HepG2 (cell line): ENCODE results near the gene TBC1D22A.

ENCODE experiments used
- CBFB ChIP-seq: sonication (generic); formaldehyde crosslinking; IDR thresholded peaks from 2 replicates; pipeline ENCODE4 v1.4.0; 2020; ENCODE audit warnings: missing genetic modification reagents
- CTCF ChIP-seq: sonication (generic); formaldehyde crosslinking; IDR thresholded peaks from 2 replicates; pipeline ENCODE4 v1.5.0; 2020; ENCODE audit warnings: mild to moderate bottlenecking, missing genetic modification reagents, moderate library complexity
- KMT2A ChIP-seq: sonication (generic); formaldehyde crosslinking; IDR thresholded peaks from 2 replicates; pipeline ENCODE4 v1.4.0; 2020; ENCODE audit warnings: missing genetic modification reagents
- MLLT10 ChIP-seq: sonication (generic); formaldehyde crosslinking; IDR thresholded peaks from 2 replicates; pipeline ENCODE4 v1.4.0; 2020; ENCODE audit warnings: missing genetic modification reagents
- PITX1 ChIP-seq: sonication (generic); formaldehyde crosslinking; IDR thresholded peaks from 2 replicates; pipeline ENCODE4 v1.5.1; 2020; ENCODE audit warnings: mild to moderate bottlenecking, missing genetic modification reagents
- REXO4 ChIP-seq: sonication (generic); formaldehyde crosslinking; IDR thresholded peaks from 2 replicates; pipeline ENCODE4 v1.8.0; 2022; ENCODE audit warnings: missing genetic modification reagents, mild to moderate bottlenecking, borderline replicate concordance
- SNRNP70 ChIP-seq: fragments of 200-400 bp; formaldehyde crosslinking; IDR thresholded peaks from 2 replicates; pipeline ENCODE4 v1.6.1; 2017; ENCODE audit warnings: mild to moderate bottlenecking, low read depth, low read length, moderate library complexity
- SP1 ChIP-seq, 2 experiments: fragments of 450-650 bp in 1 of 2; sonication (generic) in 1 of 2; formaldehyde crosslinking in 1 of 2; IDR thresholded peaks; 2 replicates each; pipeline versions ENCODE4 v1.4.0 to v1.6.1; 2016 to 2020; ENCODE audit warnings: missing genetic modification reagents in 1 of 2
- ZFP1 ChIP-seq: IDR thresholded peaks from 2 replicates; pipeline ENCODE4 v1.6.1; 2016
- ZNF274 ChIP-seq: sonication (generic); formaldehyde crosslinking; IDR thresholded peaks from 2 replicates; pipeline ENCODE4 v1.5.1; 2020; ENCODE audit warnings: mild to moderate bottlenecking, missing genetic modification reagents
- ZNF326 ChIP-seq: sonication (generic); formaldehyde crosslinking; IDR thresholded peaks from 2 replicates; pipeline ENCODE4 v1.4.0; 2020; ENCODE audit warnings: missing genetic modification reagents, borderline replicate concordance
- TF ChIP-seq, protein P1 (sequence below): IDR thresholded peaks from 2 replicates; pipeline ENCODE4 v1.6.1; 2012; ENCODE audit warnings: inconsistent platforms

GRCh38 chr22:47034905-47035419 is 272.5 kb downstream of the TBC1D22A start:
- TF ChIP-seq, protein P1, sequence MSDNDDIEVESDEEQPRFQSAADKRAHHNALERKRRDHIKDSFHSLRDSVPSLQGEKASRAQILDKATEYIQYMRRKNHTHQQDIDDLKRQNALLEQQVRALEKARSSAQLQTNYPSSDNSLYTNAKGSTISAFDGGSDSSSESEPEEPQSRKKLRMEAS: no peak
- TF ChIP-seq ZNF326 (CRISPR knock-in tag): no peak
- TF ChIP-seq CTCF (CRISPR knock-in tag): no peak
- TF ChIP-seq PITX1 (CRISPR knock-in tag): no peak
- TF ChIP-seq MLLT10 (CRISPR knock-in tag): no peak
- no peak for TF ChIP-seq ZNF274 (CRISPR knock-in tag)
- no peak for TF ChIP-seq KMT2A (CRISPR knock-in tag)
- TF ChIP-seq CBFB: no peak
- TF ChIP-seq REXO4 (CRISPR knock-in tag): no peak
- no peak for TF ChIP-seq ZFP1 (CRISPR knock-in tag)
- TF ChIP-seq SP1 (IDR thresholded peaks at IDR 0.05): no peak
- no peak for TF ChIP-seq SP1 (CRISPR knock-in tag; IDR thresholded peaks at IDR 0.05)
- TF ChIP-seq SNRNP70: no peak
